Measurements from ENCODE around the gene CDC14B.

DNA sequence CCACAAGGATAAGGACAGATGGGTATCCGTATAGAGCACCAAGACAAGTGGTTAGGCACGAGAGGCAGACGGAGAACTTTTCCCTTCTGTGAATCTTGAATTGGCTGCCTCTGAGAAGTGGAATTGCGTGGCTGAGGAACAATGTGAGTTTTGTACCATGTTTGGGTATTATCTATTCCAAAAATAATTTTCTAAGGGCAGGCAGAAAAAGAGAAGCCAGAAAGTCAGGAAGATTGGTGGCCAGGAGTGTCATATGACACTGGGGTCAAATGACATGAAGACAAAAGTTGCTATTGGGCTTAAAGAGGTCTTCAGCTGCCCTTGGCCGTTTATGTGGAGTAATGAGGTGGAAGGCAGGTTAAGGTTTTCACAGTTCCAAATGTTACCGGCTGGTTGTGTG, 155.2 kb downstream of the CDC14B start:
- TF ChIP-seq, protein P1, sequence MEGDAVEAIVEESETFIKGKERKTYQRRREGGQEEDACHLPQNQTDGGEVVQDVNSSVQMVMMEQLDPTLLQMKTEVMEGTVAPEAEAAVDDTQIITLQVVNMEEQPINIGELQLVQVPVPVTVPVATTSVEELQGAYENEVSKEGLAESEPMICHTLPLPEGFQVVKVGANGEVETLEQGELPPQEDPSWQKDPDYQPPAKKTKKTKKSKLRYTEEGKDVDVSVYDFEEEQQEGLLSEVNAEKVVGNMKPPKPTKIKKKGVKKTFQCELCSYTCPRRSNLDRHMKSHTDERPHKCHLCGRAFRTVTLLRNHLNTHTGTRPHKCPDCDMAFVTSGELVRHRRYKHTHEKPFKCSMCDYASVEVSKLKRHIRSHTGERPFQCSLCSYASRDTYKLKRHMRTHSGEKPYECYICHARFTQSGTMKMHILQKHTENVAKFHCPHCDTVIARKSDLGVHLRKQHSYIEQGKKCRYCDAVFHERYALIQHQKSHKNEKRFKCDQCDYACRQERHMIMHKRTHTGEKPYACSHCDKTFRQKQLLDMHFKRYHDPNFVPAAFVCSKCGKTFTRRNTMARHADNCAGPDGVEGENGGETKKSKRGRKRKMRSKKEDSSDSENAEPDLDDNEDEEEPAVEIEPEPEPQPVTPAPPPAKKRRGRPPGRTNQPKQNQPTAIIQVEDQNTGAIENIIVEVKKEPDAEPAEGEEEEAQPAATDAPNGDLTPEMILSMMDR (IDR thresholded peaks at IDR 0.05; ENCODE audit: low read depth, low read length, missing input control), result no peak
- TF ChIP-seq YY1 (IDR thresholded peaks at IDR 0.05) (no peak), JUND (IDR thresholded peaks at IDR 0.05) (no peak), RAD21 (IDR thresholded peaks at IDR 0.05) (no peak), TAF1 (conservative IDR thresholded peaks at IDR 0.05) (no peak), FOXA1 (IDR thresholded peaks at IDR 0.05) (no peak), SP1 (IDR thresholded peaks at IDR 0.05) (no peak), FOXA2 (IDR thresholded peaks at IDR 0.05) (no peak), NR2F2 (IDR thresholded peaks at IDR 0.05) (no peak), EGR1 (IDR thresholded peaks at IDR 0.05; ENCODE audit: low read depth in 2 of 2) (no peak), HNF4A (conservative IDR thresholded peaks at IDR 0.05) (no peak)
- TF ChIP-seq, protein P2, sequence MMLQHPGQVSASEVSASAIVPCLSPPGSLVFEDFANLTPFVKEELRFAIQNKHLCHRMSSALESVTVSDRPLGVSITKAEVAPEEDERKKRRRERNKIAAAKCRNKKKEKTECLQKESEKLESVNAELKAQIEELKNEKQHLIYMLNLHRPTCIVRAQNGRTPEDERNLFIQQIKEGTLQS (IDR thresholded peaks at IDR 0.05), result no peak
- TF ChIP-seq, protein P3, sequence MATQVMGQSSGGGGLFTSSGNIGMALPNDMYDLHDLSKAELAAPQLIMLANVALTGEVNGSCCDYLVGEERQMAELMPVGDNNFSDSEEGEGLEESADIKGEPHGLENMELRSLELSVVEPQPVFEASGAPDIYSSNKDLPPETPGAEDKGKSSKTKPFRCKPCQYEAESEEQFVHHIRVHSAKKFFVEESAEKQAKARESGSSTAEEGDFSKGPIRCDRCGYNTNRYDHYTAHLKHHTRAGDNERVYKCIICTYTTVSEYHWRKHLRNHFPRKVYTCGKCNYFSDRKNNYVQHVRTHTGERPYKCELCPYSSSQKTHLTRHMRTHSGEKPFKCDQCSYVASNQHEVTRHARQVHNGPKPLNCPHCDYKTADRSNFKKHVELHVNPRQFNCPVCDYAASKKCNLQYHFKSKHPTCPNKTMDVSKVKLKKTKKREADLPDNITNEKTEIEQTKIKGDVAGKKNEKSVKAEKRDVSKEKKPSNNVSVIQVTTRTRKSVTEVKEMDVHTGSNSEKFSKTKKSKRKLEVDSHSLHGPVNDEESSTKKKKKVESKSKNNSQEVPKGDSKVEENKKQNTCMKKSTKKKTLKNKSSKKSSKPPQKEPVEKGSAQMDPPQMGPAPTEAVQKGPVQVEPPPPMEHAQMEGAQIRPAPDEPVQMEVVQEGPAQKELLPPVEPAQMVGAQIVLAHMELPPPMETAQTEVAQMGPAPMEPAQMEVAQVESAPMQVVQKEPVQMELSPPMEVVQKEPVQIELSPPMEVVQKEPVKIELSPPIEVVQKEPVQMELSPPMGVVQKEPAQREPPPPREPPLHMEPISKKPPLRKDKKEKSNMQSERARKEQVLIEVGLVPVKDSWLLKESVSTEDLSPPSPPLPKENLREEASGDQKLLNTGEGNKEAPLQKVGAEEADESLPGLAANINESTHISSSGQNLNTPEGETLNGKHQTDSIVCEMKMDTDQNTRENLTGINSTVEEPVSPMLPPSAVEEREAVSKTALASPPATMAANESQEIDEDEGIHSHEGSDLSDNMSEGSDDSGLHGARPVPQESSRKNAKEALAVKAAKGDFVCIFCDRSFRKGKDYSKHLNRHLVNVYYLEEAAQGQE (IDR thresholded peaks at IDR 0.05), result no peak
- TF ChIP-seq, protein P4, sequence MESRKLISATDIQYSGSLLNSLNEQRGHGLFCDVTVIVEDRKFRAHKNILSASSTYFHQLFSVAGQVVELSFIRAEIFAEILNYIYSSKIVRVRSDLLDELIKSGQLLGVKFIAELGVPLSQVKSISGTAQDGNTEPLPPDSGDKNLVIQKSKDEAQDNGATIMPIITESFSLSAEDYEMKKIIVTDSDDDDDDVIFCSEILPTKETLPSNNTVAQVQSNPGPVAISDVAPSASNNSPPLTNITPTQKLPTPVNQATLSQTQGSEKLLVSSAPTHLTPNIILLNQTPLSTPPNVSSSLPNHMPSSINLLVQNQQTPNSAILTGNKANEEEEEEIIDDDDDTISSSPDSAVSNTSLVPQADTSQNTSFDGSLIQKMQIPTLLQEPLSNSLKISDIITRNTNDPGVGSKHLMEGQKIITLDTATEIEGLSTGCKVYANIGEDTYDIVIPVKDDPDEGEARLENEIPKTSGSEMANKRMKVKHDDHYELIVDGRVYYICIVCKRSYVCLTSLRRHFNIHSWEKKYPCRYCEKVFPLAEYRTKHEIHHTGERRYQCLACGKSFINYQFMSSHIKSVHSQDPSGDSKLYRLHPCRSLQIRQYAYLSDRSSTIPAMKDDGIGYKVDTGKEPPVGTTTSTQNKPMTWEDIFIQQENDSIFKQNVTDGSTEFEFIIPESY (IDR thresholded peaks at IDR 0.05), result no peak

Measured in liver (tissue), 3 donors.